Progenitor cell of endocrine pancreas (in vitro differentiated cells): ENCODE measurements around the gene PTRH2. TPM values are rescaled to one million over a fixed set of nuclear protein-coding genes. Genes with fewer than 3 reads are reported as not detected.

Experiments
- DNase-seq: peaks from one replicate; pipeline ENCODE4 v3.0.0; 2021; ENCODE audit warnings: low spot score; ENCODE audit not compliant: unreplicated experiment
- H3K27ac Mint-ChIP-seq: 2 replicates; pipeline ENCODE4 v1.8.0; 2021; ENCODE audit warnings: mild to moderate bottlenecking, moderate library complexity, mixed read lengths
- H3K27me3 Mint-ChIP-seq: 2 replicates; pipeline ENCODE4 v1.8.0; 2021; ENCODE audit warnings: mixed read lengths
- H3K36me3 Mint-ChIP-seq: 2 replicates; pipeline ENCODE4 v1.8.0; 2022; ENCODE audit warnings: mixed read lengths; ENCODE audit not compliant: insufficient read depth
- H3K4me1 Mint-ChIP-seq: 2 replicates; pipeline ENCODE4 v1.8.0; 2021; ENCODE audit warnings: low read depth, mixed read lengths
- H3K4me3 Mint-ChIP-seq: 2 replicates; pipeline ENCODE4 v1.8.0; 2021; ENCODE audit warnings: low read depth, mild to moderate bottlenecking, moderate library complexity, mixed read lengths
- H3K9me3 Mint-ChIP-seq: 2 replicates; pipeline ENCODE4 v1.8.0; 2021; ENCODE audit warnings: low read depth, mixed read lengths
- CTCF ChIP-seq: fragments of 200-600 bp; sonication (generic); IDR thresholded peaks from one replicate; pipeline ENCODE4 v1.5.0; 2021; ENCODE audit warnings: antibody characterized with exemption, mild to moderate bottlenecking; ENCODE audit not compliant: unreplicated experiment
- total RNA-seq: library from RNA; stranded (reverse); gene quantifications from 2 replicates; pipeline ENCODE4 v1.2.1, GENCODE V29; 2021

The PTRH2 gene
- total RNA-seq, 1 donor from 2014 or later: 19.2 TPM

GRCh38 chr17:59688496-59688895, 18.7 kb downstream of the PTRH2 start:
- no peak for DNase-seq
- H3K36me3 Mint-ChIP-seq: peaks cover 23% of the 10 kb centered on the region
- H3K27ac Mint-ChIP-seq: no peak overlapping the region
- no peaks in the 10 kb centered on the region for H3K9me3 Mint-ChIP-seq
- H3K27me3 Mint-ChIP-seq: no peaks in the 10 kb centered on the region
- H3K4me3 Mint-ChIP-seq: no peak overlapping the region
- TF ChIP-seq CTCF: no peak
- no peaks in the 10 kb centered on the region for H3K4me1 Mint-ChIP-seq

GRCh38 chr17:59688008-59688407, 19.2 kb downstream of the PTRH2 start:
- H3K27me3 Mint-ChIP-seq: no peaks in the 10 kb centered on the region

GRCh38 chr17:59684967-59685366, 22.3 kb downstream of the PTRH2 start:
- H3K27ac Mint-ChIP-seq: no peak overlapping the region
- H3K27me3 Mint-ChIP-seq: no peaks in the 10 kb centered on the region
- H3K9me3 Mint-ChIP-seq: no peaks in the 10 kb centered on the region
- H3K36me3 Mint-ChIP-seq: peaks cover 24% of the 10 kb centered on the region
- no peak overlapping the region for H3K4me3 Mint-ChIP-seq
- TF ChIP-seq CTCF: no peak
- no peak for DNase-seq
- H3K4me1 Mint-ChIP-seq: no peaks in the 10 kb centered on the region

More at GRCh38 chr17:59688008-59688407, 19.2 kb downstream of the PTRH2 start:
- Mint-ChIP-seq H3K4me1 (no peaks in the 10 kb centered on the region), H3K9me3 (no peaks in the 10 kb centered on the region), H3K36me3 (peaks cover 25% of the 10 kb centered on the region), H3K27ac (no peak overlapping the region), H3K4me3 (no peak overlapping the region)
- no peak for TF ChIP-seq CTCF
- DNase-seq: no peak

- TF ChIP-seq CTCF: no peak
- no peaks in the 10 kb centered on the region for H3K4me1 Mint-ChIP-seq
- H3K9me3 Mint-ChIP-seq: no peaks in the 10 kb centered on the region
- no peak for DNase-seq
- H3K4me3 Mint-ChIP-seq: no peak overlapping the region
- no peaks in the 10 kb centered on the region for H3K27me3 Mint-ChIP-seq
- H3K27ac Mint-ChIP-seq: no peak overlapping the region
- H3K36me3 Mint-ChIP-seq: peaks cover 22% of the 10 kb centered on the region
Measured at GRCh38 chr17:59683283-59683682, 23.9 kb downstream of the PTRH2 start.

GRCh38 chr17:59680314-59680713, 26.9 kb downstream of the PTRH2 start:
- no peak overlapping the region for H3K27ac Mint-ChIP-seq
- H3K4me3 Mint-ChIP-seq: no peak overlapping the region
- TF ChIP-seq CTCF: no peak
- H3K4me1 Mint-ChIP-seq: no peaks in the 10 kb centered on the region
- DNase-seq: no peak
- H3K36me3 Mint-ChIP-seq: peaks cover 27% of the 10 kb centered on the region
- no peaks in the 10 kb centered on the region for H3K9me3 Mint-ChIP-seq
- no peaks in the 10 kb centered on the region for H3K27me3 Mint-ChIP-seq
